Measurements from ENCODE around the gene FCER1G.

GRCh38 chr1:161241682-161242081 lies 26.6 kb downstream of the FCER1G start:
- TF ChIP-seq, protein P1, sequence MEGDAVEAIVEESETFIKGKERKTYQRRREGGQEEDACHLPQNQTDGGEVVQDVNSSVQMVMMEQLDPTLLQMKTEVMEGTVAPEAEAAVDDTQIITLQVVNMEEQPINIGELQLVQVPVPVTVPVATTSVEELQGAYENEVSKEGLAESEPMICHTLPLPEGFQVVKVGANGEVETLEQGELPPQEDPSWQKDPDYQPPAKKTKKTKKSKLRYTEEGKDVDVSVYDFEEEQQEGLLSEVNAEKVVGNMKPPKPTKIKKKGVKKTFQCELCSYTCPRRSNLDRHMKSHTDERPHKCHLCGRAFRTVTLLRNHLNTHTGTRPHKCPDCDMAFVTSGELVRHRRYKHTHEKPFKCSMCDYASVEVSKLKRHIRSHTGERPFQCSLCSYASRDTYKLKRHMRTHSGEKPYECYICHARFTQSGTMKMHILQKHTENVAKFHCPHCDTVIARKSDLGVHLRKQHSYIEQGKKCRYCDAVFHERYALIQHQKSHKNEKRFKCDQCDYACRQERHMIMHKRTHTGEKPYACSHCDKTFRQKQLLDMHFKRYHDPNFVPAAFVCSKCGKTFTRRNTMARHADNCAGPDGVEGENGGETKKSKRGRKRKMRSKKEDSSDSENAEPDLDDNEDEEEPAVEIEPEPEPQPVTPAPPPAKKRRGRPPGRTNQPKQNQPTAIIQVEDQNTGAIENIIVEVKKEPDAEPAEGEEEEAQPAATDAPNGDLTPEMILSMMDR (IDR thresholded peaks at IDR 0.05; ENCODE audit: poor library complexity): no peak
- TF ChIP-seq EZH2phosphoT487 (IDR thresholded peaks at IDR 0.05; ENCODE audit: low read depth, severe bottlenecking, unreplicated experiment): no peak
- no peak for TF ChIP-seq EZH2 (IDR thresholded peaks at IDR 0.05; ENCODE audit: borderline replicate concordance)

All from hepatocyte (in vitro differentiated cells).